LNCAP (cell line): ENCODE data around the gene ZNF385A.

ENCODE experiments used
- TF ChIP-seq, protein P1 (sequence below): fragments of 450-650 bp; IDR thresholded peaks from 2 replicates; pipeline ENCODE4 v1.5.1; 2017; ENCODE audit warnings: mild to moderate bottlenecking

Gene ZNF385A

DNA sequence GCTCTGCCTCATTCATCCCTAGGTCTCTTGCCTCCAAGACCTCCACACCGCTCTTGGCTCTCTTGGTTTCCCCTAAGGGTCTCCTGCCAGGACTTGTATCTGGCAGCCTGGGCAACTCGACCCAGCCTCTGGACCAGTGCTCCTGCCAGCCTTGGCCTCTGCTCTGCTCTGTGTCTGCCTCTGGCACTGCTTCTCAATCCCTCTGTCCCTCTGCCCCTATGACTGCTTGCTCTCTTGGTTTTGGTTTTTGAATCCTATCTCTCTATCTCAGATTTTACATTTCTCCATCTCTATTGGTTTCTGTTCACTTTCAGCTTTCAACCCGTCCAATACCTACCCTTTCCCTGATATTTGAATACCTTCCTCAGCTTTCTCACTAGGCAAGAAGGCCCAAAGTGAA, 28.3 kb upstream of the ZNF385A start:
- TF ChIP-seq, protein P1, sequence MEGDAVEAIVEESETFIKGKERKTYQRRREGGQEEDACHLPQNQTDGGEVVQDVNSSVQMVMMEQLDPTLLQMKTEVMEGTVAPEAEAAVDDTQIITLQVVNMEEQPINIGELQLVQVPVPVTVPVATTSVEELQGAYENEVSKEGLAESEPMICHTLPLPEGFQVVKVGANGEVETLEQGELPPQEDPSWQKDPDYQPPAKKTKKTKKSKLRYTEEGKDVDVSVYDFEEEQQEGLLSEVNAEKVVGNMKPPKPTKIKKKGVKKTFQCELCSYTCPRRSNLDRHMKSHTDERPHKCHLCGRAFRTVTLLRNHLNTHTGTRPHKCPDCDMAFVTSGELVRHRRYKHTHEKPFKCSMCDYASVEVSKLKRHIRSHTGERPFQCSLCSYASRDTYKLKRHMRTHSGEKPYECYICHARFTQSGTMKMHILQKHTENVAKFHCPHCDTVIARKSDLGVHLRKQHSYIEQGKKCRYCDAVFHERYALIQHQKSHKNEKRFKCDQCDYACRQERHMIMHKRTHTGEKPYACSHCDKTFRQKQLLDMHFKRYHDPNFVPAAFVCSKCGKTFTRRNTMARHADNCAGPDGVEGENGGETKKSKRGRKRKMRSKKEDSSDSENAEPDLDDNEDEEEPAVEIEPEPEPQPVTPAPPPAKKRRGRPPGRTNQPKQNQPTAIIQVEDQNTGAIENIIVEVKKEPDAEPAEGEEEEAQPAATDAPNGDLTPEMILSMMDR = no peak

DNA sequence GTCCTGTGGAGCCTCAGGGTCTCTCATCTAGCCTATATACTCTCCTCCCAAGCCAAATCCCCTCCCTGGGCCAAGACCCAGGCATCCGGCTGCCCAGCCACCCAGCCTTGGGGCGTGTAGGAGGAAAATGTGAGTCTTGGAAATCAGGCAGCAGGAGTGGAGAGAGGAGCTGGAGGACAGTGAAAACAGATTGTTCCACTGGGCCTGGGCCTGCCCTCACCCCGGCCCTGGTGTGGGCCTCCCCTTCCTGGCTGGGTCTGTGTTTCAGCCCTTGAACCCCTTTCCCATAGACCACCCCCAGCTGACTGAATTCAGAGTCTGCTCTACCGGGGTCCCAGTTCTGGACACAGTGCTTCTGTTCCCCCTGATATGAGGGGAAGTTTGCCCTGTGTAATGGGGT, 27.8 kb upstream of the ZNF385A start:
- TF ChIP-seq, protein P1 = no peak

DNA sequence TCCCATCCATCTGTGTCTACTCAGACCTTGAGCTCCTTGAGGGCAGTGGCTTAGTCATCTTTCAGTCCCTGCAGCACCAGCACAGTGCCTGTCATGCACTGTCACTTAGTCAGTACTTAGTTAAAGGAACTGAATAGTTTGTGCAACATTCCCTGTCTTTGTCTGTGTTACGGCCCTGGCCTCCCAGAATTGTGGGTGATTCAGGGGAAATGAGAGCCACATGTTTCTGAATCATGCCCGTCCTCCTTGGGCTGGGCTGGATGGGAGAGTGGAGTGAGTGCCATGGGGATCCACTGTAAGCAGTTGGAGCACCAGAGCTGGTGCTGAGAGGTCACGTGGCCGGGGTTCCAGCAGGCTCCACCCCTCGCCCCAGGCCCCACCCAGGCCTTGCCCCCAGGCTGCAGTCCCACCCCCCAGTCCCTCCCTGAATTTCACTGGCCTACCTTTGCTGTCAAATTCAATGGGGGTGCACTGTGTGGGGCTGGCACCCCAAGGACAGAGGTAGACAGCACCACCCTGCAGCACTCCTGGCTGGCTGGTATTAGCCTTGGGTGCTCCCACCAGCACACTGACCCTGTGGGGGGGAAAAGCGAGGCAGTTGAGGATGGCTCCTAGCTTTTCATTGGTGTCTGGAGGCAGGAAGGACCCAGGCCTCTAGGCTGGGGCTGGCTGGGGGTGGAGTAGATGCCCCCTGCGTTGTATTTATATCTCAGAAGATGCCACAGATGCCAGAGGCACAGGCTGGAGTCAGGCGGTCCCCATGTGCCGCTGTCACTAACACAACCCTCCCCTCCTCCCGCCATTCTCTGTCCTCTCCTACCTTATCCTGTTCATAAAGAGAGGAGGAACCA, 27.1 kb upstream of the ZNF385A start:
- TF ChIP-seq, protein P1 = no peak

DNA sequence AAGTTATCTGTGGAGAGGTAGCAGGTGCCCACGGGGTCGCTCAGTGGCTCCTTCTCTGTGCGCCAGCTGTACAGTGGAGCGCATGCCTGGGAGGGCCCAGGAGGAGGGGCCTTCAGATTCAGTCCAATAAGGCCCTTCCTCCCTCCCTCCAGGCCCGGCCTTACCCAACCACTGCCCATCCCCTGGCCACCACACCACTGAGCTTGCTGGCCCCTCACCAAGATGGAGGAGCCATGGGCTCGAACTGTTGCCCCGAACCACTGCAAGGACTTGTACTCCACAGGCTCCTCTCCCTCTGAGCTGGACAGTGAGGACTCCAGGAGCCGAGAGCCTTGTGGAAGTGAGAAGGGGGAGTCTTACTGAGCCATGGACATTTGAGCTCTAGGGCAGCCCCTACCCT, 24.7 kb upstream of the ZNF385A start:
- TF ChIP-seq, protein P1 = no peak

DNA sequence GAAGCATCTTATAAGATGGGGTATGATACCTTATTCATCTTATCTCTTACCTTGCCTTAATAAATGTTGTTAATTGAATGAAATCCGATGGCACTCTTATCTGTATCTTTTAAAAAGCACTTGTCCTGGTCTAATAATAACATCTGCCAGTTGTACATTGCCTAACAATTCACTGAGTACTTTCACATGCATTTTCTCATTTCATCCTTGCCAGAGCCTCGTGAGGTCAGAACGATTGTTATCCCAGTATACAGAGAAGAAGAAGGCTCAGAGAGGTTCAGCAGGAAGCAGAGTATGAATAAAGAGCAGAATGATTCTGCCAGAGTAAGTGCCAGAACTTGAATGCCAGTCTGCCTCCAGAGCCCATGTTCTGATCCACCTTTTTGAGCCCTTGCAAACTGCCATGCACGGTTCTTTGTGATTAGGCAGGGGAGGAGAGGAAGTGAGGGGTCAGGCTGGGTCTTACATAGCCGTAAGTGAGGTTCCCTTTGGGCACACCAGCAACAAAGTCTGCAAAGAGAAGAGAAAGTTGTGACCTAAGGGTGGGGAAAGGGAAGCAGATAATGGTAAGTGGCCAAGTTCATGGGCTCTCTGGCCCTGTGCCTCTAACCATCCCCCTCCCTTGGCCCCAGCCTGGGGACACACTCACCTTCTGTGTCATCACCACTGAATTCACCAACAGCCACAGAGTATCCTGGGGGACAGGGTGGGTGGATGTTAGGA, 22.8 kb upstream of the ZNF385A start:
- TF ChIP-seq, protein P1 = no peak

DNA sequence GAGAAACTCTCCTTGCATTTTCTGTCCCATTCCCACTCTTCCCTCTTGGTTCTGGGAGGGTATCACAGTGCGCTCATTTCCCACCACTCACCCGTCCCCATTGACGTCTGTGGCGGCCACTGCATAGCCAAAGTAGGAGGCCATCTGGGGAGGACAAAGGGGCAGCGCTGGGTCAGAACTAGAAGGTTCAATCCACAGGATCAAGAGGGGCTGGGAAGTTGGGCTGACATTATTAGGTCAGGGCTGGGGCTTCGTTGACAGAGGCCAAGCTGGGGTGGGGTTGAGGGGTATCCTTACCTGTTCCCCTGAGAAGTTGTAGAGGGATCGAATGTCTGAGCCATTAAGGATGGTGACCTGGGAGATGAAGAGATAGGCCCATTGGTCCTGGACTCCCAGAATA, 21.0 kb upstream of the ZNF385A start:
- TF ChIP-seq, protein P1 = no peak

DNA sequence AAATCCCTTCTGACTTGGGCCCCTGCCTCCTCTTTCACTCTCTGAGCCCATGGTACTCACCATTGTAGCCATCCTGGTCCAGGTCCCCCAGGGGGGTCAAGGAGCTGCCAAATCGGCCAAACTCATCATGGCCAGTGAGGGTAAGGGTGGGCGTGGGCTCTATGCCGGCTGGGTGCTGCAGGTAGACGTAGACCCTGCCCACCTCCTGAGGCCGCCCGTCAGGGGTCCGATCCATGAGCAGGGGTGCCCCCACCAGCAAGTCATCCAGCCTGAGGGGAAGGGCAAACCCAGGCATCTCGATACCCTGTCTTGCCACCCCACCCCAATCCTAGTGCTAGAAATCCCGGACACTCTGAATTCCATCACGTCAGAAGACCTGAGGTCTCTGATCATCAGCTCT, 20.6 kb upstream of the ZNF385A start:
- TF ChIP-seq, protein P1 = no peak
